Caco-2 (cell line): ENCODE measurements around the gene GAN. TPM values are rescaled to one million over a fixed set of nuclear protein-coding genes. Genes with fewer than 3 reads are reported as not detected.
"Not testable (repeated sequence)": the region's sequence is repeated elsewhere in the genome, so short reads cannot be mapped to it uniquely, and the experiment has no call there.

ENCODE experiments used
- BruUV-seq: library from RNA; stranded (reverse); fragments of 400-500 nt; replicated peaks from 2 replicates; lab custom pipeline; 2021; lab: Mats Ljungman, UMichigan
- CTCF ChIA-PET: fragments of 300-600 bp; sonication (Branson Sonifier 250); formaldehyde crosslinking; loops from one replicate; lab custom pipeline; 2022; ENCODE audit warnings: antibody characterized with exemption; lab: Charles Lee
- POLR2A ChIA-PET: fragments of 300-600 bp; sonication (Branson Sonifier 250); formaldehyde crosslinking; loops from one replicate; lab custom pipeline; 2022; ENCODE audit warnings: antibody characterized with exemption; lab: Charles Lee
- DNase-seq, 2 experiments: peaks; one replicate each; pipeline versions ENCODE4 v3.0.0 to v3.0.0-alpha.2; 2020 to 2022
- H3K27me3 ChIP-seq: replicated peaks from 2 replicates; pipeline ENCODE4 v1.6.0; 2011; ENCODE audit warnings: low read length; ENCODE audit not compliant: control insufficient read depth, insufficient read depth
- H3K36me3 ChIP-seq: 2 replicates; pipeline ENCODE4 v1.5.1; 2011; ENCODE audit warnings: low read length; ENCODE audit not compliant: control insufficient read depth, insufficient read depth
- H3K4me1 ChIP-seq: fragments of 250-450 bp; sonication (Bioruptor Pico); 2 replicates; pipeline ENCODE4 v1.5.1; 2020; ENCODE audit warnings: mild to moderate bottlenecking
- H3K4me3 ChIP-seq: 2 replicates; pipeline ENCODE4 v1.5.1; 2011; ENCODE audit warnings: low read depth, mild to moderate bottlenecking, control low read depth, low read length
- H3K9me3 ChIP-seq: fragments of 250-450 bp; sonication (Bioruptor Pico); 2 replicates; pipeline ENCODE4 v1.5.1; 2020; ENCODE audit warnings: mild to moderate bottlenecking, moderate library complexity
- H3K27ac Mint-ChIP-seq: one replicate; pipeline ENCODE4 v1.8.0; 2022; ENCODE audit warnings: mixed read lengths; ENCODE audit not compliant: unreplicated experiment
- H3K27me3 Mint-ChIP-seq: one replicate; pipeline ENCODE4 v1.8.0; 2022; ENCODE audit warnings: mixed read lengths; ENCODE audit not compliant: insufficient read depth, unreplicated experiment
- H3K36me3 Mint-ChIP-seq: one replicate; pipeline ENCODE4 v1.8.0; 2022; ENCODE audit warnings: mild to moderate bottlenecking, mixed read lengths; ENCODE audit not compliant: insufficient read depth, unreplicated experiment
- H3K4me1 Mint-ChIP-seq: one replicate; pipeline ENCODE4 v1.8.0; 2022; ENCODE audit warnings: low read depth, mixed read lengths; ENCODE audit not compliant: unreplicated experiment
- H3K4me3 Mint-ChIP-seq: one replicate; pipeline ENCODE4 v1.8.0; 2022; ENCODE audit warnings: mild to moderate bottlenecking, moderate library complexity, mixed read lengths; ENCODE audit not compliant: unreplicated experiment
- H3K9me3 Mint-ChIP-seq: one replicate; pipeline ENCODE4 v1.8.0; 2022; ENCODE audit warnings: mixed read lengths; ENCODE audit not compliant: unreplicated experiment
- intact Hi-C: fragments of 100-400 bp; cut with micrococcal nuclease; formaldehyde crosslinking; loops from one replicate; pipeline ENCODE4 v1.10.0; 2022; ENCODE audit not compliant: unreplicated experiment
- total RNA-seq: library from RNA; stranded (reverse); gene quantifications from 2 replicates; pipeline ENCODE4 v1.2.3, GENCODE V29; 2022
- TF ChIP-seq, protein P1 (sequence below), 2 experiments: fragments of 200-600 bp in 1 of 2; IDR thresholded peaks; 1 replicate in 1 of 2; 2 replicates in 1 of 2; pipeline versions ENCODE4 v1.5.1 to v1.8.0; 2011 to 2022; ENCODE audit warnings: antibody characterized with exemption in 1 of 2, control low read depth in 1 of 2, inconsistent platforms in 1 of 2, low read depth in 1 of 2, low read length in 1 of 2, mild to moderate bottlenecking in 1 of 2, moderate library complexity in 1 of 2; ENCODE audit not compliant: insufficient read depth in 1 of 2, severe bottlenecking in 1 of 2, unreplicated experiment in 1 of 2

The GAN gene
- total RNA-seq, 1 experiment from 2014 or later = 29.3 TPM

DNA sequence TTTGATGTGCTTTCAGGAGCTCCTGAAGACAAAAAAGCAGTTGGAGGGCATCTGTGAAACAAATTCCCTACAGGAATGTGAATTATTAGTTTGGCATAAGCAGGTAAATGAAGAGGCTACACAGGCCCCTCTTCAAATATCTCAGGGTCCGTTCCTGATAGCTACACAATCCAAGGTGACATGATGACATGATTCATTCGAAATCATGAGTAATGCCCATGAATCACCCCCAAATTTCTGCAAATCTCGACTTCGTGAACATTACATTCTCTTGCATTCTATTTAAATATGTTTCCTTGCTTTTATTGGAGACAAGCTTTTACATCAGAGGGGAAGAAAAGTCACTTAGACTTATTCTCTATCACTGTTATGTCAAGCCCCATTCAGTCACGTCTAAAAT is 22.3 kb downstream of the GAN start:
- no peak for DNase-seq
- Mint-ChIP-seq H3K27me3 (no peaks in the 10 kb centered on the region), H3K4me1 (no peaks in the 10 kb centered on the region), H3K27ac (no peak overlapping the region), H3K36me3 (peaks cover 26% of the 10 kb centered on the region), H3K4me3 (no peak overlapping the region), H3K9me3 (peaks cover 20% of the 10 kb centered on the region)
- H3K4me3 ChIP-seq = no peak overlapping the region
- H3K27me3 ChIP-seq = no peaks in the 10 kb centered on the region
- no peaks in the 10 kb centered on the region for H3K9me3 ChIP-seq
- POLR2A ChIA-PET = no interaction called here
- TF ChIP-seq, protein P1, sequence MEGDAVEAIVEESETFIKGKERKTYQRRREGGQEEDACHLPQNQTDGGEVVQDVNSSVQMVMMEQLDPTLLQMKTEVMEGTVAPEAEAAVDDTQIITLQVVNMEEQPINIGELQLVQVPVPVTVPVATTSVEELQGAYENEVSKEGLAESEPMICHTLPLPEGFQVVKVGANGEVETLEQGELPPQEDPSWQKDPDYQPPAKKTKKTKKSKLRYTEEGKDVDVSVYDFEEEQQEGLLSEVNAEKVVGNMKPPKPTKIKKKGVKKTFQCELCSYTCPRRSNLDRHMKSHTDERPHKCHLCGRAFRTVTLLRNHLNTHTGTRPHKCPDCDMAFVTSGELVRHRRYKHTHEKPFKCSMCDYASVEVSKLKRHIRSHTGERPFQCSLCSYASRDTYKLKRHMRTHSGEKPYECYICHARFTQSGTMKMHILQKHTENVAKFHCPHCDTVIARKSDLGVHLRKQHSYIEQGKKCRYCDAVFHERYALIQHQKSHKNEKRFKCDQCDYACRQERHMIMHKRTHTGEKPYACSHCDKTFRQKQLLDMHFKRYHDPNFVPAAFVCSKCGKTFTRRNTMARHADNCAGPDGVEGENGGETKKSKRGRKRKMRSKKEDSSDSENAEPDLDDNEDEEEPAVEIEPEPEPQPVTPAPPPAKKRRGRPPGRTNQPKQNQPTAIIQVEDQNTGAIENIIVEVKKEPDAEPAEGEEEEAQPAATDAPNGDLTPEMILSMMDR (IDR thresholded peaks at IDR 0.05; ENCODE audit: insufficient read depth in 1 of 2, low read depth in 1 of 2, low read length in 1 of 2, severe bottlenecking in 1 of 2, unreplicated experiment in 1 of 2) = no peak
- H3K4me1 ChIP-seq = no peaks in the 10 kb centered on the region
- CTCF ChIA-PET = no interaction called here
- no peaks in the 10 kb centered on the region for H3K36me3 ChIP-seq
- no TSS peak for BruUV-seq
- intact Hi-C loops = no loop called here

DNA sequence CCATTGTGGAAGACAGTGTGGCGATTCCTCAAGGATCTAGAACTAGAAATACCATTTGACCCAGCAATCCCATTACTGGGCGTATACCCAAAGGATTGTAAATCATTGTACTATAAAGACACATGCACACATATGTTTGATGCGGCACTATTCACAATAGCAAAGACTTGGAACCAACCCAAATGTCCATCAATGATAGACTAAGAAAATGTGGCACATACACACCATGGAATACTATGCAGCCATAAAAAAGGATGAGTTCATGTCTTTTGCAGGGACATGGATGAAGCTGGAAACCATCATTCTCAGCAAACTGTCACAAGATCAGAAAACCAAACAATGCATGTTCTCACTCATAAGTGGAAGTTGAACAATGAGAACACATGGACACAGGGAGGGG is 30.4 kb downstream of the GAN start:
- H3K4me1 Mint-ChIP-seq, H3K4me1 ChIP-seq, H3K27ac Mint-ChIP-seq, H3K36me3 ChIP-seq, H3K4me3 ChIP-seq, intact Hi-C loops, H3K27me3 Mint-ChIP-seq, DNase-seq, H3K4me3 Mint-ChIP-seq, POLR2A ChIA-PET, BruUV-seq, CTCF ChIA-PET, H3K27me3 ChIP-seq: not testable (repeated sequence)
- peaks cover 36% of the 10 kb centered on the region for H3K9me3 ChIP-seq
- Mint-ChIP-seq H3K36me3 (peaks cover 12% of the 10 kb centered on the region), H3K9me3 (peaks cover 60% of the 10 kb centered on the region)

DNA sequence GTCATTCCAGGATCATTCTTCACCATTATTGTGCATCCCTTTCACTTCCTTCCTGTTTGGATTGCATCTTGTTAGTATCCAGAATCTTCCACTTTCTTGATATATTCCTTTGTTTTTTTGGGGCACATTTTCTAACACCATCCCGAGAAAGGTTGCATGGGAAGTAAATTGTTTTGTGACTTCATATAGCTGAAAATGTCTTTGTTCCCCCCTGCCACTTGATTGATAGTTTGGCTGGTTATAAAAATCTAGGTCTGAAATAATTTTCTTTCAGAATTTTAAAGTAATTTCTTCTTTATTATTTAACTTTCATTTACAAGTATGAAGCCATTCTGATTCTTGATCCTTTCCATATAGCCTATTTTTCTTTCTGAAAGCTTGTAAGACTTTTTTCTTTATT is 32.7 kb downstream of the GAN start:
- Histone ChIP-seq H3K27me3 (no peaks in the 10 kb centered on the region), H3K9me3 (peaks cover 36% of the 10 kb centered on the region), H3K4me1 (no peaks in the 10 kb centered on the region), H3K4me3 (no peak overlapping the region), H3K36me3 (no peaks in the 10 kb centered on the region; the same call in 1 of the 2 replicates)
- BruUV-seq = no TSS peak
- DNase-seq = no peak
- Mint-ChIP-seq H3K4me1 (no peaks in the 10 kb centered on the region), H3K27me3 (no peaks in the 10 kb centered on the region), H3K27ac (no peak overlapping the region), H3K36me3 (peaks cover 22% of the 10 kb centered on the region), H3K4me3 (no peak overlapping the region), H3K9me3 (peaks cover 46% of the 10 kb centered on the region)
- CTCF ChIA-PET = no interaction called here
- TF ChIP-seq, protein P1 (IDR thresholded peaks at IDR 0.05; ENCODE audit: insufficient read depth in 1 of 2, low read depth in 1 of 2, low read length in 1 of 2, severe bottlenecking in 1 of 2, unreplicated experiment in 1 of 2) = no peak
- intact Hi-C loops = no loop called here
- POLR2A ChIA-PET = no interaction called here
